Measurements from ENCODE around the gene TMEM8B. TPM values are rescaled to one million over a fixed set of nuclear protein-coding genes. Genes with fewer than 3 reads are reported as not detected.

The TMEM8B gene
- total and polyA plus RNA-seq, 9 of the 15 experiments (the other 6 are each of a cell fraction or from before 2014, with no cell fraction given): 0.01 to 2.2 (median 1.1) TPM

DNA sequence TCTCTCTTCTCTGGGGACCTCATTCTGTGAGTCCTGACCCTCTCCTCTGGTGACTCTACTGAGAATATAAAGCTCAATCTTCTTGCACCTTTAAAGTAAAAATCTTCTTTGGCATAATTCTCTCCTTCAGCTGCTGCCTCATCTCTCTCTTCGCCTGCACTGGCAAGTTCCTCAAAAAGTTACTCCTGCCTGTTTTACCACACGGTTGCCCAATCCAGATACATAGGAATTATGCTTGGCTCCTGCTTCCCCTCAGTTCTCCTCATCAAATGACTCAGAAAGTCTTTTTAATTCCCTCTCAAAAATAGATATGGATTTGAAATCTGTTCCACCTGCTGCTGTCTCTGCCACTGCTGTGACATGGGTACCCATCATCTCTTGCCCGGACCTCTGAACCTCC is 62.6 kb downstream of the TMEM8B start:
- no peak overlapping the region for H3K9ac ChIP-seq (ENCODE audit: insufficient read depth in 1 of 2, low read depth in 2 of 2, low read length in 2 of 2)
- ATAC-seq (no peak), FAIRE-seq (no peak), DNase-seq (ENCODE audit: extremely low read depth in 1 of 4, low spot score in 3 of 4) (no peak)
- no peak overlapping the region for H3K4me3 ChIP-seq
- no peaks in the 10 kb centered on the region for H3K36me3 ChIP-seq (ENCODE audit: control insufficient read depth, insufficient read depth, low read length)
- POLR2A ChIA-PET: interaction anchor here (0.6 kb wide), 1 partner anchor 1595 kb away, joined by 3 read pairs; no protein-coding TSS in a partner anchor
- BruUV-seq (replicated peaks): no TSS peak
- H3K4me1 ChIP-seq (replicated peaks in 1 of 2; ENCODE audit: control insufficient read depth in 2 of 2, insufficient read depth in 2 of 2, low read length in 2 of 2): no peaks in the 10 kb centered on the region
- 0% methylated on average over 2 of the region's 3 CpGs for WGBS (ENCODE audit: insufficient coverage, low coverage, missing lambda C conversion rate)
- intact Hi-C loops (cut with micrococcal nuclease): no loop called here
- no peak overlapping the region for H2AFZ ChIP-seq (ENCODE audit: low read depth, low read length)
- CTCF ChIA-PET (ENCODE audit: low intra/inter-chr PET ratio): no interaction called here
- H3K79me2 ChIP-seq (ENCODE audit: control insufficient read depth, insufficient read depth, low read length): no peaks in the 10 kb centered on the region
- no peak overlapping the region for H3K4me2 ChIP-seq (ENCODE audit: insufficient read depth, low read length)
- no peaks in the 10 kb centered on the region for H3K9me1 ChIP-seq (ENCODE audit: control insufficient read depth, insufficient read depth, low read length)
- H3K27me3 ChIP-seq (ENCODE audit: control insufficient read depth in 2 of 2, insufficient read depth in 2 of 2, low read length in 2 of 2): peaks cover 0 to 6% of the 10 kb centered on the region in 2 experiments; a peak in 2 of 5 replicates
- no peaks in the 10 kb centered on the region for H3K9me3 ChIP-seq (replicated peaks; ENCODE audit: control insufficient read depth, insufficient read depth, low read depth, low read length)
- in situ Hi-C loops (cut with MboI): no loop called here
- no peaks in the 10 kb centered on the region for H4K20me1 ChIP-seq (replicated peaks; ENCODE audit: control insufficient read depth, insufficient read depth, low read length)
- no peak overlapping the region for H3K27ac ChIP-seq (ENCODE audit: extremely low read depth, low read depth, low read length)
- TF ChIP-seq HNRNPL (IDR thresholded peaks at IDR 0.05; ENCODE audit: low read depth, low read length) (no peak), ZNF282 (CRISPR knock-in tag; IDR thresholded peaks at IDR 0.05) (no peak), ZNF436 (CRISPR knock-in tag; IDR thresholded peaks at IDR 0.05) (no peak), CHD2 (IDR thresholded peaks at IDR 0.05; ENCODE audit: low read depth, low read length) (no peak), BCL6 (CRISPR knock-in tag; IDR thresholded peaks at IDR 0.05) (no peak), CSDE1 (IDR thresholded peaks at IDR 0.05) (no peak), ZNF124 (CRISPR knock-in tag; IDR thresholded peaks at IDR 0.05) (no peak), NFATC3 (IDR thresholded peaks at IDR 0.05) (no peak)
- TF ChIP-seq, protein P1, sequence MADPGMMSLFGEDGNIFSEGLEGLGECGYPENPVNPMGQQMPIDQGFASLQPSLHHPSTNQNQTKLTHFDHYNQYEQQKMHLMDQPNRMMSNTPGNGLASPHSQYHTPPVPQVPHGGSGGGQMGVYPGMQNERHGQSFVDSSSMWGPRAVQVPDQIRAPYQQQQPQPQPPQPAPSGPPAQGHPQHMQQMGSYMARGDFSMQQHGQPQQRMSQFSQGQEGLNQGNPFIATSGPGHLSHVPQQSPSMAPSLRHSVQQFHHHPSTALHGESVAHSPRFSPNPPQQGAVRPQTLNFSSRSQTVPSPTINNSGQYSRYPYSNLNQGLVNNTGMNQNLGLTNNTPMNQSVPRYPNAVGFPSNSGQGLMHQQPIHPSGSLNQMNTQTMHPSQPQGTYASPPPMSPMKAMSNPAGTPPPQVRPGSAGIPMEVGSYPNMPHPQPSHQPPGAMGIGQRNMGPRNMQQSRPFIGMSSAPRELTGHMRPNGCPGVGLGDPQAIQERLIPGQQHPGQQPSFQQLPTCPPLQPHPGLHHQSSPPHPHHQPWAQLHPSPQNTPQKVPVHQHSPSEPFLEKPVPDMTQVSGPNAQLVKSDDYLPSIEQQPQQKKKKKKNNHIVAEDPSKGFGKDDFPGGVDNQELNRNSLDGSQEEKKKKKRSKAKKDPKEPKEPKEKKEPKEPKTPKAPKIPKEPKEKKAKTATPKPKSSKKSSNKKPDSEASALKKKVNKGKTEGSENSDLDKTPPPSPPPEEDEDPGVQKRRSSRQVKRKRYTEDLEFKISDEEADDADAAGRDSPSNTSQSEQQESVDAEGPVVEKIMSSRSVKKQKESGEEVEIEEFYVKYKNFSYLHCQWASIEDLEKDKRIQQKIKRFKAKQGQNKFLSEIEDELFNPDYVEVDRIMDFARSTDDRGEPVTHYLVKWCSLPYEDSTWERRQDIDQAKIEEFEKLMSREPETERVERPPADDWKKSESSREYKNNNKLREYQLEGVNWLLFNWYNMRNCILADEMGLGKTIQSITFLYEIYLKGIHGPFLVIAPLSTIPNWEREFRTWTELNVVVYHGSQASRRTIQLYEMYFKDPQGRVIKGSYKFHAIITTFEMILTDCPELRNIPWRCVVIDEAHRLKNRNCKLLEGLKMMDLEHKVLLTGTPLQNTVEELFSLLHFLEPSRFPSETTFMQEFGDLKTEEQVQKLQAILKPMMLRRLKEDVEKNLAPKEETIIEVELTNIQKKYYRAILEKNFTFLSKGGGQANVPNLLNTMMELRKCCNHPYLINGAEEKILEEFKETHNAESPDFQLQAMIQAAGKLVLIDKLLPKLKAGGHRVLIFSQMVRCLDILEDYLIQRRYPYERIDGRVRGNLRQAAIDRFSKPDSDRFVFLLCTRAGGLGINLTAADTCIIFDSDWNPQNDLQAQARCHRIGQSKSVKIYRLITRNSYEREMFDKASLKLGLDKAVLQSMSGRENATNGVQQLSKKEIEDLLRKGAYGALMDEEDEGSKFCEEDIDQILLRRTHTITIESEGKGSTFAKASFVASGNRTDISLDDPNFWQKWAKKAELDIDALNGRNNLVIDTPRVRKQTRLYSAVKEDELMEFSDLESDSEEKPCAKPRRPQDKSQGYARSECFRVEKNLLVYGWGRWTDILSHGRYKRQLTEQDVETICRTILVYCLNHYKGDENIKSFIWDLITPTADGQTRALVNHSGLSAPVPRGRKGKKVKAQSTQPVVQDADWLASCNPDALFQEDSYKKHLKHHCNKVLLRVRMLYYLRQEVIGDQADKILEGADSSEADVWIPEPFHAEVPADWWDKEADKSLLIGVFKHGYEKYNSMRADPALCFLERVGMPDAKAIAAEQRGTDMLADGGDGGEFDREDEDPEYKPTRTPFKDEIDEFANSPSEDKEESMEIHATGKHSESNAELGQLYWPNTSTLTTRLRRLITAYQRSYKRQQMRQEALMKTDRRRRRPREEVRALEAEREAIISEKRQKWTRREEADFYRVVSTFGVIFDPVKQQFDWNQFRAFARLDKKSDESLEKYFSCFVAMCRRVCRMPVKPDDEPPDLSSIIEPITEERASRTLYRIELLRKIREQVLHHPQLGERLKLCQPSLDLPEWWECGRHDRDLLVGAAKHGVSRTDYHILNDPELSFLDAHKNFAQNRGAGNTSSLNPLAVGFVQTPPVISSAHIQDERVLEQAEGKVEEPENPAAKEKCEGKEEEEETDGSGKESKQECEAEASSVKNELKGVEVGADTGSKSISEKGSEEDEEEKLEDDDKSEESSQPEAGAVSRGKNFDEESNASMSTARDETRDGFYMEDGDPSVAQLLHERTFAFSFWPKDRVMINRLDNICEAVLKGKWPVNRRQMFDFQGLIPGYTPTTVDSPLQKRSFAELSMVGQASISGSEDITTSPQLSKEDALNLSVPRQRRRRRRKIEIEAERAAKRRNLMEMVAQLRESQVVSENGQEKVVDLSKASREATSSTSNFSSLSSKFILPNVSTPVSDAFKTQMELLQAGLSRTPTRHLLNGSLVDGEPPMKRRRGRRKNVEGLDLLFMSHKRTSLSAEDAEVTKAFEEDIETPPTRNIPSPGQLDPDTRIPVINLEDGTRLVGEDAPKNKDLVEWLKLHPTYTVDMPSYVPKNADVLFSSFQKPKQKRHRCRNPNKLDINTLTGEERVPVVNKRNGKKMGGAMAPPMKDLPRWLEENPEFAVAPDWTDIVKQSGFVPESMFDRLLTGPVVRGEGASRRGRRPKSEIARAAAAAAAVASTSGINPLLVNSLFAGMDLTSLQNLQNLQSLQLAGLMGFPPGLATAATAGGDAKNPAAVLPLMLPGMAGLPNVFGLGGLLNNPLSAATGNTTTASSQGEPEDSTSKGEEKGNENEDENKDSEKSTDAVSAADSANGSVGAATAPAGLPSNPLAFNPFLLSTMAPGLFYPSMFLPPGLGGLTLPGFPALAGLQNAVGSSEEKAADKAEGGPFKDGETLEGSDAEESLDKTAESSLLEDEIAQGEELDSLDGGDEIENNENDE (IDR thresholded peaks at IDR 0.05; ENCODE audit: low read depth, low read length): no peak
- TF ChIP-seq, protein P2, sequence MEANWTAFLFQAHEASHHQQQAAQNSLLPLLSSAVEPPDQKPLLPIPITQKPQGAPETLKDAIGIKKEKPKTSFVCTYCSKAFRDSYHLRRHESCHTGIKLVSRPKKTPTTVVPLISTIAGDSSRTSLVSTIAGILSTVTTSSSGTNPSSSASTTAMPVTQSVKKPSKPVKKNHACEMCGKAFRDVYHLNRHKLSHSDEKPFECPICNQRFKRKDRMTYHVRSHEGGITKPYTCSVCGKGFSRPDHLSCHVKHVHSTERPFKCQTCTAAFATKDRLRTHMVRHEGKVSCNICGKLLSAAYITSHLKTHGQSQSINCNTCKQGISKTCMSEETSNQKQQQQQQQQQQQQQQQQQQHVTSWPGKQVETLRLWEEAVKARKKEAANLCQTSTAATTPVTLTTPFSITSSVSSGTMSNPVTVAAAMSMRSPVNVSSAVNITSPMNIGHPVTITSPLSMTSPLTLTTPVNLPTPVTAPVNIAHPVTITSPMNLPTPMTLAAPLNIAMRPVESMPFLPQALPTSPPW (CRISPR knock-in tag; IDR thresholded peaks at IDR 0.05): no peak
